Measurements from ENCODE around the gene ALS2.

- TF ChIP-seq CTCF (IDR thresholded peaks at IDR 0.05): no peak
- no peak for TF ChIP-seq POLR2A (IDR thresholded peaks at IDR 0.05)
- TF ChIP-seq EP300 (IDR thresholded peaks at IDR 0.05): no peak
Observed at GRCh38 chr2:201777869-201778268, 2.9 kb downstream of the ALS2 start.

Data from ovary (tissue), 3 donors.